ENCODE data around the gene SORCS2. TPM values are rescaled to one million over a fixed set of nuclear protein-coding genes. Genes with fewer than 3 reads are reported as not detected.

SORCS2 gene
- total RNA-seq, 1 experiment from 2014 or later: 4.1 TPM

GRCh38 chr4:7362862-7363430 lies 170.6 kb downstream of the SORCS2 start:
- Histone ChIP-seq H3K9me3 (ENCODE audit: low read length) (no peaks in the 10 kb centered on the region), H3K27me3 (ENCODE audit: low read length) (no peaks in the 10 kb centered on the region), H3K4me2 (ENCODE audit: low read length) (no peak overlapping the region), H2AFZ (ENCODE audit: low read length) (no peak overlapping the region), H4K20me1 (ENCODE audit: low read length) (no peaks in the 10 kb centered on the region), H3K4me3 (ENCODE audit: low read length) (no peak overlapping the region), H3K27ac (ENCODE audit: low read length) (no peak overlapping the region), H3K9ac (ENCODE audit: low read length) (no peak overlapping the region), H3K4me1 (ENCODE audit: insufficient read depth, low read length) (peaks cover 9% of the 10 kb centered on the region), H3K36me3 (ENCODE audit: low read depth, low read length) (no peaks in the 10 kb centered on the region), H3F3A (ENCODE audit: low read length, unreplicated experiment) (no peaks in the 10 kb centered on the region), H3K9me2 (replicated peaks; ENCODE audit: low read length) (no peaks in the 10 kb centered on the region), H3K79me2 (ENCODE audit: low read length) (no peaks in the 10 kb centered on the region)
- ChIA-PET CTCF (no interaction called here), POLR2A (ENCODE audit: unreplicated experiment) (no interaction called here)
- no TSS peak for BruUV-seq (replicated peaks)
- TF ChIP-seq, protein P1, sequence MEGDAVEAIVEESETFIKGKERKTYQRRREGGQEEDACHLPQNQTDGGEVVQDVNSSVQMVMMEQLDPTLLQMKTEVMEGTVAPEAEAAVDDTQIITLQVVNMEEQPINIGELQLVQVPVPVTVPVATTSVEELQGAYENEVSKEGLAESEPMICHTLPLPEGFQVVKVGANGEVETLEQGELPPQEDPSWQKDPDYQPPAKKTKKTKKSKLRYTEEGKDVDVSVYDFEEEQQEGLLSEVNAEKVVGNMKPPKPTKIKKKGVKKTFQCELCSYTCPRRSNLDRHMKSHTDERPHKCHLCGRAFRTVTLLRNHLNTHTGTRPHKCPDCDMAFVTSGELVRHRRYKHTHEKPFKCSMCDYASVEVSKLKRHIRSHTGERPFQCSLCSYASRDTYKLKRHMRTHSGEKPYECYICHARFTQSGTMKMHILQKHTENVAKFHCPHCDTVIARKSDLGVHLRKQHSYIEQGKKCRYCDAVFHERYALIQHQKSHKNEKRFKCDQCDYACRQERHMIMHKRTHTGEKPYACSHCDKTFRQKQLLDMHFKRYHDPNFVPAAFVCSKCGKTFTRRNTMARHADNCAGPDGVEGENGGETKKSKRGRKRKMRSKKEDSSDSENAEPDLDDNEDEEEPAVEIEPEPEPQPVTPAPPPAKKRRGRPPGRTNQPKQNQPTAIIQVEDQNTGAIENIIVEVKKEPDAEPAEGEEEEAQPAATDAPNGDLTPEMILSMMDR (conservative IDR thresholded peaks at IDR 0.05; ENCODE audit: low read depth, low read length): no peak
- TF ChIP-seq EZH2phosphoT487 (IDR thresholded peaks at IDR 0.05; ENCODE audit: borderline replicate concordance, low read length): no peak
- no peak for TF ChIP-seq EZH2 (IDR thresholded peaks at IDR 0.05; ENCODE audit: low read length, unreplicated experiment)
- DNase-seq: no peak
- intact Hi-C loops (cut with micrococcal nuclease): no loop called here
- no peak for ATAC-seq

DNA sequence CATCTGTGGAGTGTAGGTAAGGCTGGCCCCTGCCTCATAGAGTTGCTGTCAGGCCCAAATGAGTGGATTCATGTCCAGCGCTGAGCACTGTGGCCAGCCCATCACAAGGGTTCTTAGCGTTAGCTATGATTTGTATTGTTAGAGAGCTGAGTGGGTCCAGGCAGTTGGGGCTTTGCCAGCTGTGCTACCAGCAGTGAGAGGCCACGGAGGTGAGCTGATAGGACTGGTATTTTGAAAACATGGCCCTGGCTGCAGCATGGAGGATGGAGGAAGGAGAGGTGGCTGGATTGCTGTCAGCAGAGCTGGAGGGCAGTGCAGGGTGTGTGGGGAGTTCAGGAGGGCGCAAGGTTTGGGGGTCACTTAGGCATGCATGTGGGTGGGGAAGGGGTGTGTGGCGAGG lies 172.6 kb downstream of the SORCS2 start:
- Histone ChIP-seq H3K9me2 (replicated peaks; ENCODE audit: low read length) (no peaks in the 10 kb centered on the region), H3K4me3 (ENCODE audit: low read length) (no peak overlapping the region), H3F3A (ENCODE audit: low read length, unreplicated experiment) (no peaks in the 10 kb centered on the region), H3K4me1 (ENCODE audit: insufficient read depth, low read length) (no peaks in the 10 kb centered on the region), H3K36me3 (ENCODE audit: low read depth, low read length) (no peaks in the 10 kb centered on the region), H3K9me3 (ENCODE audit: low read length) (no peaks in the 10 kb centered on the region), H4K20me1 (ENCODE audit: low read length) (no peaks in the 10 kb centered on the region), H3K4me2 (ENCODE audit: low read length) (no peak overlapping the region), H3K27ac (ENCODE audit: low read length) (no peak overlapping the region), H3K79me2 (ENCODE audit: low read length) (no peaks in the 10 kb centered on the region), H3K27me3 (ENCODE audit: low read length) (no peaks in the 10 kb centered on the region), H3K9ac (ENCODE audit: low read length) (no peak overlapping the region), H2AFZ (ENCODE audit: low read length) (no peak overlapping the region)
- ChIA-PET CTCF (no interaction called here), POLR2A (ENCODE audit: unreplicated experiment) (no interaction called here)
- DNase-seq (no peak), ATAC-seq (no peak)
- TF ChIP-seq EZH2 (IDR thresholded peaks at IDR 0.05; ENCODE audit: low read length, unreplicated experiment): no peak
- no peak for TF ChIP-seq EZH2phosphoT487 (IDR thresholded peaks at IDR 0.05; ENCODE audit: borderline replicate concordance, low read length)
- no TSS peak for BruUV-seq (replicated peaks)
- intact Hi-C loops (cut with micrococcal nuclease): no loop called here

DNA sequence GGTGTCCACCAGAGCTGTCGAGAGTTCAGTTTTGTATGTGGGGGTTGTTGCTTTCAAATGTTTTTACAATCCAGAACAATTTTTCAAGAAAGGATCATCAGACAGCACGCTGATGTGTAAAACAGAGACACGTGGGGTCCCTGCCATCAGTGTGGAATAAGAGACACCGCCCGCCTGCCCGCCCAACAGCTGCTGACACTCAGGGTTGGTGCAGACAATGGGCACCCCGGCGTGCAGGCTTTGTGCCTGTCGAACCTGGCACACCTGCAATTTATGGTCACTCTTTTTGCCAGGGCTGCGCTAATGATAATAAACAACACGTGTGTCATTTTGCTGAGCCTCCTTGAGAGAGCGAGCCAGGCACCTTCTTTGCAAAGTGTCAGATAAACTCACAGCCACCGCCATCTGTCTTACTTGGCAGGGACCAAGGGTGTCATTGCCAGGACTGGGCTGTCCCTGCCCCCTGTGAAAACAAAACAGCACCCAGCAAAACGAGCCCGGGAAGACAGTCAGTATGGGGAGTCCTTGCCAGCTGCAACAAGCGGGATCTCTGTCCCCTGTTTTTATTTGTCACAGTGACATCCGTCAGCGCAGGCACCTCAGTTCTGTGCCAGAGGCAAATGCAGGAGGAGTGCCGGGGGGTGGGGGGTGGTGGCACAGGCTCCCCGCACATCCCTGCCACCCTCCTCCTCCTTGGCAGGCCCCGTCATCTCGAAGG lies 173.3 kb downstream of the SORCS2 start:
- Histone ChIP-seq H3F3A (ENCODE audit: low read length, unreplicated experiment) (no peaks in the 10 kb centered on the region), H3K9me2 (replicated peaks; ENCODE audit: low read length) (no peaks in the 10 kb centered on the region), H3K4me3 (ENCODE audit: low read length) (no peak overlapping the region), H3K4me2 (ENCODE audit: low read length) (no peak overlapping the region), H3K79me2 (ENCODE audit: low read length) (no peaks in the 10 kb centered on the region), H3K27ac (ENCODE audit: low read length) (no peak overlapping the region), H3K4me1 (ENCODE audit: insufficient read depth, low read length) (no peaks in the 10 kb centered on the region), H3K9ac (ENCODE audit: low read length) (no peak overlapping the region), H3K27me3 (ENCODE audit: low read length) (no peaks in the 10 kb centered on the region), H4K20me1 (ENCODE audit: low read length) (no peaks in the 10 kb centered on the region), H2AFZ (ENCODE audit: low read length) (no peak overlapping the region), H3K9me3 (ENCODE audit: low read length) (no peaks in the 10 kb centered on the region), H3K36me3 (ENCODE audit: low read depth, low read length) (no peaks in the 10 kb centered on the region)
- CTCF ChIA-PET: no interaction called here
- intact Hi-C loops (cut with micrococcal nuclease): no loop called here
- TF ChIP-seq EZH2 (IDR thresholded peaks at IDR 0.05; ENCODE audit: low read length, unreplicated experiment): no peak
- TF ChIP-seq, protein P1 (conservative IDR thresholded peaks at IDR 0.05; ENCODE audit: low read depth, low read length): no peak
- no peak for TF ChIP-seq EZH2phosphoT487 (IDR thresholded peaks at IDR 0.05; ENCODE audit: borderline replicate concordance, low read length)
- DNase-seq (no peak), ATAC-seq (no peak)
- POLR2A ChIA-PET (ENCODE audit: unreplicated experiment): no interaction called here
- no TSS peak for BruUV-seq (replicated peaks)

Measured in PC-3 (cell line).